ENCODE measurements around the gene BMP4.
"Not testable (repeated sequence)": the region's sequence is repeated elsewhere in the genome, so short reads cannot be mapped to it uniquely, and the experiment has no call there.

Gene BMP4

DNA sequence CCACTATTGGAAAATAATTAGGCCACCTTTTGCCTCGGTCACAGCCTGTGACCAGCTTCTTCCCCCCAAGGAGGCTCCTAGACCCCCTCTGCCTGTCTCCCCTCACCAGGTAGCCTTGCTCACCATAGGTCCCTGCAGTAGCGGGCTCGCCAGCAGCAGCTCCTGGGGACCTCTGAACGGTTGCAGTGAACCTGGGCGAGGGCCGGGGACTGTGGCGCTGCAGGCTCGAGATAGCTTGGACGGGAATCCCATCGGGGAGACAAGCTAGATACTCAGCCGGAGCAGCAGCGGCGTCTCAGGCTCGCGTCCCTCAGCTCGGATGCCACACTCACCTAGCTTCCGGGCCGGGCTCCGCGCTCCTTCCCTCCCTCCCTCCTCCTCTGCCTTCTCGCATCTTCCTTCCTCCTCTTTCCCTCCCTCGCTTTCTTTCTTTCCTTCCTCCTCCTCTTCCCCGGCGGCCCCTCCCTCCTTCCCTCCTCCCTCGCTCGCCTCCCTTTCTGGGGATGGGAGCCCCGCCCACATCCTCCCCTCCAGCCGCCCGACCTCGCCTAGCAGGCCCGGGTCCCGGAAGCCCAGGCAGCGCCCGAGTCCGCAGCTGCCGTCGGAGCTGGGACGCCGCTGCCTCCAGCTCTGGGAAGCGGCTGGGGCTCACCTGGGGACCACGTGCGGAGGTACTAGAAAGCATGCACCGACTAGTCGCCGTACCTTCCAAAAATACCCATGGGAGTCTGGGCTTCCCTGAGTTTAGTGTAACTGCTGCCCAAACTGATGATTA, at the start of gene BMP4:
TSS of gene BMP4 (minus strand) at position 399 of the 775 bp plus-strand sequence. CDS start 4,603 bp downstream, outside the sequence.
- DNase-seq: no peak

DNA sequence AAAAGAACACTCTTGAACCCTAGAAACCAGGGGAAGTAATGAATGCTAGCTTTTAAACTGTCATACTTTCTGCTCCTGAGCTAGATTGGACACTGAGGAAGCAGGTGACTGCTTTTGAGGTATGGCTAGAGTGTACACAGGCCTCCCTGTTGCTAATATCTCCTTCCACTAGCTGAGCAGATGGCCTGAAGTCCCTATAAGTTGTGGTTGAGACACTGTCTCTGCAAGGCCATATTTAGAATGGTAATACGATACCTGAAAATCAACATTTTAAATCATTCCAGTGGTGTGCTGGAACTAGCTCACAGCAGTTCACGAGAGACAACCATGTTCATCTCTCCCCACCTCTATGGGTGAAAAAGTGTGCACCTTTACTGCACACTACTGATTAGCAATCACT, 46.4 kb upstream of the BMP4 start:
- no peak for DNase-seq

DNA sequence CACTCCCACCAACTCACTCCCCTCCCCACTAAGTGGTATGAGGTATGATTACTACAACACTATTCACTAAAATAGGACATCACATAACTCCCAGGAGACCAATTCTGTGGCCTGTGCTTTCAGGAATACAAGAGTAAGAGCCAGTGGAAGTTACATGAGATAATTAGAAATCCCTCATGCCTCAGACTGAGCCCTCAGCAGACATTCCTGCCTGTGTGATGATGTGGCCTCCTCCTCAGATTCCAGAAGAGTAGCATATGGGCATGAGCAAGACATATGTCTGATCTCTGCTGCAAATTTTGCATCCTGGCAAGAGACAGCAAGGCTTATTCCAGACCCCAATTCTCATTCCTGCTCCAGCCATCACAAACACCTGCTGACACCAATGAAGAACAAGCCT, 46.0 kb upstream of the BMP4 start:
- DNase-seq: peak in 1 of 56 donors; percentile 1

DNA sequence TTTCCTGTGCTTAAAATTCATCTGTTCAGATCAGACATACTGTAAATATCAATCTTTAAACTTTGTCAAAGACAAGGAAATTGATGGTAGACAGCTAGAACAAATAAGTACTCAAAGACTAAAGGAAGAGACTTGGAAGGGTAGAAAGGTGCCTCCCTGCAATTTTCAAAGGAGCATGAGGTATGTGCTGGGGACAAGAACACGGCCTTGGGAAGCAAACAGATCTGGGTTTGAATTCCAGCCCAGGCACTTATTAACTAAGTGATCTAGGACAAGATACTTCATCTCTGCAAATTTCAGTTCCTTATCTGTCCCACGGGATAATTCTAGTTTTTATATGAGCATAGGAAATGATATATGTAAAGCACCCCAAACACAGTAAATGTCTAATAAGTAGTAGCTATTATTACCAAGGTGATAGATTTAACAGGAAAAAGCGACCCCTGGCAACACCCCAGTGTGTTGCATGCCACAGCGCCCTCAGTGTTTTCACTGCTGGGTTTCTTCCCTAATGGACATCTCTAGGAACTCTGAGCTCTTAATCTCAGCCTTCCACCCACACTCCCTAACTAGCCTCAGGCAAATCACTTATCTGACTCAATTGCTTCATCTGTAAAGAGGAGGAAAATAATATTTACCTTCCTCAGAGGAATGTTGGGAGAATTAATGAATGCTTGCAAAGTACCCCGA, 44.7 kb upstream of the BMP4 start:
- no peak for DNase-seq

DNA sequence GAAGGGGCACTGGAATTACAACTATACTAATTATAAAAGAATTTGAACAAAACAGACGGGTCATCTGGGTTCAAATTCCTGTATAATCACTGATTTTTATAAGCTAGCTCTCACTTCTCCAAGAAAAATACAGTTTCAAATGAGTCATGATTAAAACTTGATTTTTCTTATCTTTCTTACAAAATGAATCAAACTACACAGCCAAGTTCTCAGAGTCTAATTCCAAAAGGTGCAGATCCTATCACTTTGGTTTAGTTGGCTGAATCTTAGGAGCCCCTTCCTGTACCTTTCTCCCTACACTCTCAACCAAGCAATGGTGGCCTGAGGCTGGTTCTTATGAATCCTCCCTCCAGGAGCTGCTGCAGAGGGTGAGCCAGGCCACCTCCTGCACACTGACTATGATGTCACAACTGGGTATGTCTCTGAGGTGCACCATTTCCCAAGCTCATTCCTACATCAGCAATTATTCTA, 43.8 kb upstream of the BMP4 start:
- no peak for DNase-seq

DNA sequence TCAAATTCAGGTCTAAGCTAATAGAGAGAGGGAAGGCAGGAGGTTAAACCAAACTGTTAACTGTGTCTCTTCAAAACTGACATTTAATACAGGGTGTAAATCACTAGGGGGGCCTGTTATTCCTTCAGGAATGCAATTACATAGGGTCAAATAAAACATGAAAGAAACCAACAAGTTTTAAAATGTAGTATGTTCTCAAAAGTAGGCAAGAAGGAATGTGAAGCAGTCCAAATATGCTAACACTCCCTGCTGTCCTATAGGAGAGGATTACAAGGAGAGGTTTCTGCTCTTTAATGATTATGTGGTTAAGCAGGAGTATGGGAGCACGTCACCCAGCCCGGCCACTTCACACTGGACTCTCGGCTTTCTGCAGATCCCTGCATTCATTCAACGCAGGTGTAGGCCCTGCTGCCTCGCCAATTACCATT, 42.5 kb upstream of the BMP4 start:
- no peak for DNase-seq

DNA sequence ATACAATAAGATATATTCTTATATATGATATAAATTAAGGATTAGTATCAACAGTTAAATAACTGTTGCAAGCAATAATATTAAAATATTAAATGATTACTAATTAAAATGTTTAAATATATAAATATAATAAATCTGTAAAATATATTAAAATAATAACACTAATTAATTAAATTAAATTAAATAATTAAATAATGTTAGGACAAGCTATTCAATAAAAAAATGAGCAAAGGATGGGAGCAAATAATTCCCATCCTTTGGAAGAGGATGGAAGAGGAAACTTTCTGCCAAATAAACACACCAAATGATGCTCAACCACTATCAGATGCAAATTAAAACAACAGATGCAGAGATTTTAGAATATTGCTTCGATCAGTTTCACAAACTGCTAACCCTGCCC, 39.4 kb upstream of the BMP4 start:
- no peak for DNase-seq

DNA sequence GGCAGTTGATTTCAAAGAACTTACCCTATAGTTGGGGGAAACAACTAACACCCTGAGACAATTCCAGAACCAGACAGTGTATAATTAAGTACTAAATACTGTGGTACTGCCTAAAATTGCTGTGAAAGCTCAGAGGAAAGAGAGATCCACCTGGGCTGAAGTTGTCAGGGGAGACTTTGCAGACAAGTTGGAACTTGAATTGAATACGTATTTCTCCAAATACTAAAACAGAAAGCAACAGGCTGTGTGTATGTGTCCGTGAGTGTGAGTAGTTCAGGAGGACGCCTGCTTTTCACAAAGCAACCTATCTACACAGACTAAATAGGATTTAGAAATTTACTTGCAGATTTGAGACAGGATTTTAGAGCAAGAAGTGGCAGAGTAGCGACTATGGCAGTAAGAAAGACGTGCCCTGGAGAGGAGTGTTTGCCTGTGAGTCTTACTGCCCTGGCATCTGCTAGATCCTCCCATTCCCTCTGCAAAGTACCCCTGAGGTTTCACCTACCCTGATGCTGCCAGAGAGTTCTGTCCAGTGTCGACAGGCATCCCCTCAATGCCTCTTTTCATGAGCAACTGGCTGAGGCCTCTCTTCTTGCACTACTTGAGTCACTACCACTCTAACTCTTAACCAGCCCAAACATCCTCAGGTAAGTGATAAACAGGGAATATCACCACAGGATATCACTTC, 37.4 kb upstream of the BMP4 start:
- DNase-seq: no peak

DNA sequence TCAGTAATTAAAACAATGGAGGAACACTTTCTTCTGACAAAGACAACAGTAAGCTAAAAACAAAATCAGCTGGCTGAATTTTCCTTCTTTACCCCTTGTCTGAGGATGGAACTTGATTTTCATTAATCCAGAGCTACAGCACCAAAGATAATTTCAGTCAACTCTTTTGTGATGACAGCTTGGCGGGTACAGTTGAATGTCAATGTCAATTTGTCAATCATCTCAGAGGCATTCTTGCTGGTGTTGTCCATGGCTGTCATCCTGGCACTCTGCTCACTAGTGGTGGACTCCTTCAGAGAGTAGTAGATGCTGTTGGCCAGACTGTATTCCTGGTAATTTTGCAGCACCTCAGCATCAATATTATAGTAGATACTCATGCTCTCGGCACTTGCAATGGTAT, 34.4 kb upstream of the BMP4 start:
- no peak for DNase-seq

DNA sequence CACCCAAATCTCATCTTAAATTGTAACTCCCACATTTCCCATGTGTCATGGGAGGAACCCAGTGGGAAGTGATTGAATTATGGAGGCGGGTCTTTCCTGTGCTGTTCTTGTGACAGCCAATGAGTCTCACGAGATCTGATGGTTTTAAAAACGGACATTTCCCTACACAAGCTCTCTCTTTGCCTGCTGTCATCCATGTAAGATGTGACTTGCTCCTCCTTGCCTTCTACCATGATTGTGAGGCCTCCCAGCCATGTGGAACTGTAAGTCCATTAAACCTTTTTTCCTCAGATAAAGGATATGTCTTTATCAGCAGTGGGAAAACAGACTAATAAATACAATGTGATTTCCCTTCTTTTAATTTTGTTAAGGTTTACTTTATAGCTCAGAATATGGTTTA, 30.1 kb upstream of the BMP4 start:
- not testable (repeated sequence) for DNase-seq

DNA sequence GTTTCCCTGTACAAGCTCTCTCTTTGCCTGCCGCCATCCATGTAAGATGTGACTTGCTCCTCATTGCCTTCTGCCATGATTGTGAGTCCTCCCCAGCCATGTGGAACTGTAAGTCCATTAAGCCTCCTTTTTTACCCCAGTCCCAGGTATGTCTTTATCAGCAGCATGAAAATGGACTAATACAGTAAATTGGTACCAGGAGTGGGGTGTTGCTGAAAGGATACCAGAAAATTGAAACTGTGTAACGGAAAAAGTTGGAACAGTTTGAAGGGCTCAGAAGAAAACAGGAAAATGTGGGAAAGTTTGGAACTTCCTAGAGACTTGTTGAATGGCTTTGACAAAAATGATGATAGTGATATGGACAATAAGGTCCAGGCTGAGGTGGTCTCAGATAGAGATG, 28.3 kb upstream of the BMP4 start:
- not testable (repeated sequence) for DNase-seq

DNA sequence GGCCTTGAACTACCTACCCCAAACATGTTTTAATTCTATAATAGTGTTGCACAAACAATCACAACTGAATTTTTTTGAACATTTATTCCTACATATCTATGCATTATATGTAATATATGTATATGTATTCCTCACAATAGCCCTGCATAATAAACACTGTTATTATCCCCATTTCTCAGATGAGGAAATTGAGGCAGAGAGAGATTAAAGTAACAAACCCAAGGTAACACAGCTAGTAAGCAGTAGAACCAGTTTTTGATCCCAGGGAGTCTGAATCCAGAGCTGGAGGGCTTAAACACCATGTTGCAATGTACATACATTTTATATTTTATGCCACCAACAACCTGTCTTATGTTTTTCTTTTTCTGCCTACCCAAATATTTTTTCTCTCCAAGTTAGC, 26.5 kb upstream of the BMP4 start:
- DNase-seq: no peak

DNA sequence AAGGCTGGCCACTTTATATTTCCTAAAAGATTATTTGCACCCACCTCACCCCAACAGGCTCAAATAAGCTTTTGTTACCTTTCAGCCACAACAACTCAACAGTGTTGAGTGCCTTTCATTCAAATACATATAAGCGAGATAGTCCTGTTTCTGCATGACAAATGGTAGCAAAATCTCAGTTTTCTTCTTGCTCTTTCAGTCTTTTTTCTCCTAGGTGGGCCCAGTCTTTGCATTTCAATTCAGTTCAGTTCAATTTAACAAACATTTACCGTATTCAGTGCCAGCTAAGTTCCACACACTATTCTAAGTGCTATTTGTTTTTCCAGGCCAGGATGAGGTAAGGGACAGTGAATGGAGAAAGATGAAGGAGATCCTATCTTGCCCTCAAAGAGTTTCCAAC, 25.9 kb upstream of the BMP4 start:
- no peak for DNase-seq

DNA sequence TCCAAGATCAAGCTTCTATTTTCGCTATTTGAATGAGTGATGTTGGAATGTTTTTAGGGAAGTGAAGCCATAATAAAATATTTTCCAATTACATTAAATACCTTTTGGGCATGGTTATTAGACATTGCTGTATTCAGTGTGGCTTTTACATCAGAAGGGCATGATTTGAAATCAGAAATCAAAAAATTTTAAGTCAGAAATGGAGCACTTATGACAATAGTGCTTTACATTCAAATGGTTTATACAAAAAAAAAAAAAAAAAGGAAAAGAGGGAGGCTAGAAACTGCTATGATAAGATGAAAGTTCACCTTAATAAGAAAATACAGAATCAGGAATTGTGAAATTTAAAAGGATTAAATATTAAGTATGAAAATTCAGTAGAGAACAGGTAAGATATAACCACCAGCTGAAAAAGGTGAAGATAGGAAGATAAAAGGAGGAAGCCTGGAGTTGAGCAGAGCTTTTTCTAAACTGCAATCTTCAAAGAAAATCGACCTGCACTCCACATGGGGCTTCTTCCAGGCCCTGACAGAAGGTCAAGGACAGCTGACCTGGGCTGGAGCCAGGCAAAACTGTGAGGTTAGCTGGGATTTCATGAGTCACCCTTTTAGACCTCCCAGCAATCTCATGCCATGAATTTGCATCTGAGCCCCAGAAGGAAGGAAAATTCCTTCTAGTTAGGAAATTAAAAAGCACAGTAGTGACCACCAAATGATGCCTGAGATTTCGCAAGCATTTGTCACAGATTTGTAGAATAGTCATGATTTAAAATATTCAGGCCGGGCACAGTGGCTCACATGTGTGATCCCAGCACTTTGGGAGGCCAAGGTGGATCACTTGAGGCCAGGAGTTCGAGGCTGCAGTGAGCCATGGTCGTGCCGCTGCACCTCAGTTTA, 23.4 kb upstream of the BMP4 start:
- DNase-seq: no peak

DNA sequence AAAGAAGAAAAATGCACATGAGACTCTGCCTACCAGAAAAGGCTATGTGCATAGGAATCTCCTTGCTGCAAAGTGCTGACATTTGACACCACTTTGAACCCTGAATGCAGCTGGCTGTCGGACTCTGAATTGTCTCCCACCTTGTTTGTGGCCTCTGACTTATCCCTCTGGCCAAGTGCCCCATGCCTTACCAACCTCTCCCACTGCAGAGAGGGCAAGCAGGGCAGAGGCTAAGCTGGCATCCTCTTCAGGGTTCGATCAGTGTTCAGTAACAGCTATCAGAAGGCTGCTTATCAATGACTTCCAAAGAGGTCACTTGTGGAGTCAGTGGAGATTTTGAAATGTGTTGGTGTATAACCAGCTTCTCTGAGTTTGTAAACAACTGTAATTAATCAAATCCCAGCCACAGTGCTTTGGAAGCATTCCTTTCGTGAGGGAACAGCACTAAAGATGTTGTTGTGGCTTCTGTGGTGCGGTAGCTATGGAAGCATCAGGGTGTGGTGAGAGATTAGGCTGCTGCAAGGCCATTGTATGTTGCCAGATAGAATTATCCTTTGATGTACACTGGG, 22.6 kb upstream of the BMP4 start:
- DNase-seq: no peak

DNA sequence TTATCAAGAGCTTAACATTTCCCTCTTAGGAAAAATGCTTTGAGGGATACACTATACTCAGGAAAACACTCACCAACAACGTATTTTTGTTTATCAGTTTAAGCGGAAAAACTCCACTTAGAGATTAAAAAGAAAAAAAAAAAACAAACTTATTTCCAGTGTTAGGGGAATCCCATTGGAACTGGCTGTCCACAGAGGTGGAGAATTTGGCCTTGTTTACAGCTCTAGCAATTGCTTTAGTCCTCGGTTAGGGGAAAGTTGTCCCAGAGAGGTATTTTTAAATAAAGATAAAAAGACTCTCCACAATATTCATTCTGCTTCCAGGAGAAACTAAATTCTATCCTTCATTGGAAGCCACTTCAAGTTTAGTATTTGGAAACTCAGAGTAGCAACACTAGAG, 21.6 kb upstream of the BMP4 start:
- DNase-seq: no peak

DNA sequence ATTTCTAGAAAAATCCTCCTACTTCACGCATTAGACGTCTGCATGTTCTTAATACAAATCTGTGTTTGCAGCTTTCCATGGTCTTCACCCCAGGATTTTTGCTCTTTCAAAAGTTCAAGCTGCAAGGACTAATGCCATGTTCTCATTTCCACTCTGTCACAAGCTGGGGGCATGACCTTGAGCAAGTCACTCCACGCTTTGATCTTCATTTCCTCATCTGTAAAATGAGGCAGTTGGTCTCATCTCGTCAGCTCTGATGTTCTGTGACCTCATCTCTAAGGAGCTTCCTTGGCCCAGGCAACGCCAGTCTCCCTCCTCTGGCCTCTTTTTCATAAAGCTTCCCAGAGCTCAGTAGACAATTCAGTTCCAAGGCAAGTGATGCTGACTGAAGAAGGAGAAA, 18.8 kb upstream of the BMP4 start:
- DNase-seq: no peak

DNA sequence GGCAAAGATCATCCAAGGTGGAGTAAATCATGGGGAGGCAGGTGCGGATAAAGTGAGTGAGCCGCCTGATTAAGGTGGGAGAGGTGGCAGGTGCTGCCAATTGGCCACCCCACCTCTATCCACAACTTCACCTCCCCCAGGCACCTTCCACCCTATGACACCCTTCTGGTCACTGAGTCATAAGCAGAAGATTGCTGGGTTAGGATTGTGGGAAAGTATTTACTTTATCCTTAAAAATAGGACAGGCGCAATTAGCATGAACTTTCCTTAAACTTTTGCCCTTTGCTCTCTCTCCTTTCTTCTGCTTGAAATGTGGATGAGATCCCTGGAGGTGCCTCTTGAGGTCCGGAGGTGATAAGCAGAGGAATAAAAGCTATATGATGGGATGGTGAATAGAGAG, 14.9 kb upstream of the BMP4 start:
- no peak for DNase-seq

DNA sequence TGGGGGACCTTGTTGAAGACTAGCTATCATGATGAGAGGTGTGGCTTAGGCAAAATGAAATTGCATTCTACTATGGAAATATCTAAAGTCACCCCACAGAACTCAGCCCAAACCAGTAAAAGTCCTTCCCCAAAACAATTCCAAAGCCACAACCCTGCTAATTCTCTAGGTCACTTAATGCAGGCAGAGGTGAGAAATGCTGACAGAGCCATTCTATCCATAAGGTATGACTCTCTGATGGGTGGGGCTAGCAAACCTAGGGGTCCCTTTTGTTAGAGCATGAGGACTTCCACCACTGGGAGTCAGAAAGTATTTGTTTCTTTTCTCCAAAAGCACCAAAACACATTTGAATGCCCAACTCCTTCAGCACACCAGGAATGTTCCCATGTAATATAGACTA, 12.7 kb upstream of the BMP4 start:
- no peak for DNase-seq

DNA sequence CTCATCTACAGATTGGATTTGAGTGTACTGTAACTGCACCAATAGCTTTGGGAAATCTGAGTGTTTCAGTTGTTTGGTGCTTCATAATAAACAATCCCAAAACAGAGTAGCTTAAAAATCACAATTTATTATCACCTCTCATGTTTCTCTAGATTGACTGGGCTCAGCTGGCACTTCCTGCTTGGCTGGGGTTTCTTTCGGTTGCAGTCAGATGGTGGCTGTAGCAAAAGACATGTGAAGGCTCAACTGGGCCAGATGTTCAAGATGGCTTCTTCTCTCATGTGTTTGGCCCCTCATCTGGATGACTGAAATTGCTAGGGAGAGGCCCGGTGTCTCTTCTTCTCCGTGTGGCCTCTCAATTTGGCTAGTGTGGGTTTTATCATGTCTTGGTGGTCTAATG, 12.1 kb upstream of the BMP4 start:
- no peak for DNase-seq

DNA sequence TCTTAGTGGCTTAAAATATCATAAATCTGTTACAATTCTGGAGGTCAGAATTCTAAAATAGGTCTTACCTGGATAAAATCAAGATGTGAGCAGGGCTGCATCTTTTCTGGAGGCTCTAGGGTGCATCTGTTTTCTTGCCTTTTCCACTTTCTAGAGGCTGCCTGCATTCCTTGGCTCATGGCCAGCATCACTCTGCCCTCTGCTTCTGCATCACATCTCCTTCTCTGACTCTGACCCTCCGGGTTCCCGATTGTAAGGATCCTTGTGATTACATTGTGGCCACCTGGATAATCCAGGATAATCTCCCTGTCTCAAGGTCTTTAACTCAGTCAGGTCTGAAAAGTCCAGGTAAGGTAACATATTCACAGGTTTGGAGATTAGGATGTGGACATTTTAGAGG, 11.0 kb upstream of the BMP4 start:
- DNase-seq: no peak
